K562 (cell line): ENCODE results near the gene DHDH. TPM values are rescaled to one million over a fixed set of nuclear protein-coding genes. Genes with fewer than 3 reads are reported as not detected.

Source experiments
- CEBPG ChIP-seq, 3 experiments: fragments of 200-800 bp in 1 of 3; sonication (Bioruptor generic) in 1 of 3; sonication (generic) in 1 of 3; formaldehyde crosslinking in 1 of 3; IDR thresholded peaks in 2 of 3; conservative IDR thresholded peaks in 1 of 3; 2 replicates each; pipeline versions ENCODE4 v1.6.1 to v1.8.0; 2016 to 2022; ENCODE audit warnings: missing compliant biosample characterization in 2 of 3, missing genetic modification characterization in 2 of 3, mild to moderate bottlenecking in 1 of 3, missing genetic modification reagents in 1 of 3
- CHAMP1 ChIP-seq: fragments of 450-650 bp; IDR thresholded peaks from 2 replicates; pipeline ENCODE4 v1.6.1; 2016; ENCODE audit warnings: mild to moderate bottlenecking
- CHD1 ChIP-seq: fragments of 200-600 bp; sonication (generic); IDR thresholded peaks from one replicate; pipeline ENCODE4 v1.6.1; 2012; ENCODE audit warnings: mild to moderate bottlenecking, moderate library complexity, low read length, inconsistent platforms
- ERF ChIP-seq: fragments of 450-650 bp; formaldehyde crosslinking; IDR thresholded peaks from 2 replicates; pipeline ENCODE4 v1.4.0; 2020; ENCODE audit warnings: mild to moderate bottlenecking, mixed read lengths
- FOXK1 ChIP-seq: sonication (generic); formaldehyde crosslinking; IDR thresholded peaks from 2 replicates; pipeline ENCODE4 v1.8.0; 2022; ENCODE audit warnings: missing genetic modification reagents, mild to moderate bottlenecking, borderline replicate concordance
- HDAC3 ChIP-seq: fragments of 450-650 bp; IDR thresholded peaks from 2 replicates; pipeline ENCODE4 v1.6.1; 2018; ENCODE audit warnings: borderline replicate concordance, mild to moderate bottlenecking, moderate library complexity; ENCODE audit not compliant: partially characterized antibody
- JUNB ChIP-seq: fragments of 450-650 bp; formaldehyde crosslinking; conservative IDR thresholded peaks from 2 replicates; pipeline ENCODE4 v1.4.0; 2020; ENCODE audit warnings: mild to moderate bottlenecking
- MIER1 ChIP-seq: fragments of 450-650 bp; IDR thresholded peaks from 2 replicates; pipeline ENCODE4 v1.6.1; 2016; ENCODE audit warnings: antibody characterized with exemption, mild to moderate bottlenecking, low read depth
- PHB ChIP-seq: fragments of 250-450 bp; sonication (Bioruptor Pico); IDR thresholded peaks from 2 replicates; pipeline ENCODE4 v1.5.0; 2021
- RNF2 ChIP-seq: sonication (generic); IDR thresholded peaks from 2 replicates; pipeline ENCODE4 v1.6.1; 2016
- SIN3A ChIP-seq, 2 experiments: fragments of 150-350 bp in 1 of 2; IDR thresholded peaks; 2 replicates each; pipeline ENCODE4 v1.6.1; 2011 to 2016; ENCODE audit warnings: borderline replicate concordance in 2 of 2, low read depth in 2 of 2, low read length in 2 of 2, mild to moderate bottlenecking in 2 of 2, moderate library complexity in 2 of 2; ENCODE audit not compliant: control insufficient read depth in 1 of 2
- SMAD3 ChIP-seq: fragments of 450-650 bp; formaldehyde crosslinking; conservative IDR thresholded peaks from 2 replicates; pipeline ENCODE4 v1.4.0; 2020; ENCODE audit warnings: mild to moderate bottlenecking
- TFE3 ChIP-seq: fragments of 450-650 bp; formaldehyde crosslinking; IDR thresholded peaks from 2 replicates; pipeline ENCODE4 v1.4.0; 2020; ENCODE audit warnings: mild to moderate bottlenecking, mixed read lengths
- THRAP3 ChIP-seq: fragments of 450-650 bp; IDR thresholded peaks from 2 replicates; pipeline ENCODE4 v1.6.1; 2016; ENCODE audit warnings: mild to moderate bottlenecking, inconsistent platforms, borderline replicate concordance
- TRIM28 ChIP-seq: fragments of 450-650 bp; IDR thresholded peaks from 2 replicates; pipeline ENCODE4 v1.6.1; 2017
- ZNF212 ChIP-seq: fragments of 450-650 bp; formaldehyde crosslinking; IDR thresholded peaks from 2 replicates; pipeline ENCODE4 v1.4.0; 2020; ENCODE audit warnings: mild to moderate bottlenecking
- ZNF436 ChIP-seq: fragments of 250-450, 450-650 bp; sonication (Bioruptor Pico); formaldehyde crosslinking; IDR thresholded peaks from 2 replicates; pipeline ENCODE4 v1.7.0; 2020; ENCODE audit warnings: mild to moderate bottlenecking
- ZNF583 ChIP-seq: fragments of 250-450 bp; sonication (Bioruptor Pico); IDR thresholded peaks from 2 replicates; pipeline ENCODE4 v1.4.0; 2020
- polyA plus RNA-seq, 8 experiments: library from polyadenylated mRNA; depleted of rRNA in 4 of 8; stranded (reverse) in 5 of 8; unstranded in 3 of 8; fragments of >200 nt; fragmentation: Nextera tagmentation in 2 of 8; fragmentation: Illumina TruSeq in 1 of 8; extraction: Ambion mirVana in 2 of 8; extraction: Trizol in 1 of 8; gene quantifications; 2 replicates each; pipeline versions ENCODE4 v1.2.1 to v1.2.3, GENCODE V29; 2011 to 2014; ENCODE audit warnings: inconsistent platforms in 1 of 8, missing spikeins in 1 of 8
- total RNA-seq, 7 experiments: library from RNA; depleted of rRNA in 6 of 7; stranded (reverse); fragments of >200 nt in 6 of 7; fragmentation: Illumina TruSeq in 2 of 7; extraction: Trizol in 2 of 7; gene quantifications; 2 replicates each; pipeline versions ENCODE4 v1.2.1 to v1.2.3, GENCODE V29; 2011 to 2021; ENCODE audit warnings: low replicate concordance in 1 of 7

DHDH gene
- total and polyA plus RNA-seq, 9 of the 15 experiments (the other 6 are each of a cell fraction or from before 2014, with no cell fraction given), result 0.37 to 1.9 (median 0.87) TPM

GRCh38 chr19:48965806-48966540 lies 32.5 kb downstream of the DHDH start (continued):
- TF ChIP-seq CEBPG (CRISPR knock-in tag; IDR thresholded peaks at IDR 0.05) (0 out of 2 replicates have a peak, but pooled peaks have one; percentile 35), CEBPG (tag; conservative IDR thresholded peaks at IDR 0.05 in 1 of 2, IDR thresholded peaks at IDR 0.05 in 1 of 2) (no peak), ZNF583 (CRISPR knock-in tag) (no peak), ERF (CRISPR knock-in tag) (peak; percentile 49; the same call in 1 of the 2 replicates), RNF2 (no peak), PHB (CRISPR knock-in tag) (peak; percentile 86; the same call in 1 of the 2 replicates), JUNB (CRISPR knock-in tag) (no peak), FOXK1 (CRISPR knock-in tag) (peak; percentile 91; the same call in 1 of the 2 replicates), HDAC3 (peak; percentile 14), THRAP3 (0 out of 2 replicates have a peak, but pooled peaks have one; percentile 4), TFE3 (no peak), CHAMP1 (peak; percentile 63; the same call in 1 of the 2 replicates), ZNF212 (CRISPR knock-in tag) (no peak), SMAD3 (no peak), ZNF436 (CRISPR knock-in tag) (0 out of 2 replicates have a peak, but pooled peaks have one; percentile 1), CHD1 (peak; percentile 52), TRIM28 (no peak), MIER1 (0 out of 2 replicates have a peak, but pooled peaks have one; percentile 9), SIN3A (IDR thresholded peaks at IDR 0.05; ENCODE audit: borderline replicate concordance in 2 of 2, control insufficient read depth in 1 of 2, low read depth in 2 of 2, low read length in 2 of 2) (peak in 1 of 2 experiments; percentile 3; a peak in 1 of 4 replicates)
